GM20000 (cell line): ENCODE data around the gene MAP1LC3A.

Experiments used
- DNase-seq: peaks from one replicate; pipeline ENCODE4 v3.0.0; 2012; ENCODE audit warnings: low spot score
- CTCF ChIP-seq: IDR thresholded peaks from 2 replicates; pipeline ENCODE4 v1.5.1; 2012; ENCODE audit warnings: mild to moderate bottlenecking, control low read depth; ENCODE audit errors: extremely low read depth, missing control alignments

The MAP1LC3A gene

GRCh38 chr20:34525709-34526416 is 32.7 kb upstream of the MAP1LC3A start:
- DNase-seq: no peak
- no peak for TF ChIP-seq CTCF

- no peak for DNase-seq
- TF ChIP-seq CTCF: no peak
Measured at GRCh38 chr20:34526466-34526865, 32.1 kb upstream of the MAP1LC3A start.

GRCh38 chr20:34527016-34527415 is 31.5 kb upstream of the MAP1LC3A start:
- TF ChIP-seq CTCF: no peak

GRCh38 chr20:34528921-34529297 is 29.6 kb upstream of the MAP1LC3A start:
- TF ChIP-seq CTCF: no peak
- no peak for DNase-seq

More at GRCh38 chr20:34527016-34527415, 31.5 kb upstream of the MAP1LC3A start:
- no peak for DNase-seq

- DNase-seq: no peak
- no peak for TF ChIP-seq CTCF
Measured at GRCh38 chr20:34529742-34530141, 28.8 kb upstream of the MAP1LC3A start.

- DNase-seq: no peak
- TF ChIP-seq CTCF: no peak
Measured at GRCh38 chr20:34530342-34530741, 28.2 kb upstream of the MAP1LC3A start.

- no peak for DNase-seq
- TF ChIP-seq CTCF: no peak
Measured at GRCh38 chr20:34531608-34532265, 26.8 kb upstream of the MAP1LC3A start.
